WTC11 (cell line): ENCODE data around the gene C1QL1.

Experiments used
- CTCF ChIP-seq: fragments of 200-600 bp; IDR thresholded peaks from 2 replicates; pipeline ENCODE4 v1.8.0; 2022; ENCODE audit warnings: antibody characterized with exemption
- FOXK1 ChIP-seq: sonication (generic); formaldehyde crosslinking; IDR thresholded peaks from 2 replicates; pipeline ENCODE4 v1.8.0; 2022; ENCODE audit warnings: mild to moderate bottlenecking, moderate library complexity, missing genetic modification reagents
- JUN ChIP-seq: sonication (generic); formaldehyde crosslinking; IDR thresholded peaks from 2 replicates; pipeline ENCODE4 v1.8.0; 2023; ENCODE audit warnings: mild to moderate bottlenecking, missing genetic modification reagents
- ZBTB21 ChIP-seq: sonication (generic); formaldehyde crosslinking; IDR thresholded peaks from 2 replicates; pipeline ENCODE4 v1.8.1; 2023; ENCODE audit warnings: mild to moderate bottlenecking, missing genetic modification reagents, borderline replicate concordance
- TF ChIP-seq, protein P1 (sequence below): sonication (generic); formaldehyde crosslinking; IDR thresholded peaks from 2 replicates; pipeline ENCODE4 v1.8.1; 2023; ENCODE audit warnings: mild to moderate bottlenecking, missing genetic modification reagents
- TF ChIP-seq, protein P2 (sequence below): sonication (generic); formaldehyde crosslinking; IDR thresholded peaks from 2 replicates; pipeline ENCODE4 v1.8.0; 2022; ENCODE audit warnings: mild to moderate bottlenecking, missing genetic modification reagents

GRCh38 chr17:44921122-44921882 lies 46.8 kb downstream of the C1QL1 start:
- no peak for TF ChIP-seq CTCF
- TF ChIP-seq, protein P1, sequence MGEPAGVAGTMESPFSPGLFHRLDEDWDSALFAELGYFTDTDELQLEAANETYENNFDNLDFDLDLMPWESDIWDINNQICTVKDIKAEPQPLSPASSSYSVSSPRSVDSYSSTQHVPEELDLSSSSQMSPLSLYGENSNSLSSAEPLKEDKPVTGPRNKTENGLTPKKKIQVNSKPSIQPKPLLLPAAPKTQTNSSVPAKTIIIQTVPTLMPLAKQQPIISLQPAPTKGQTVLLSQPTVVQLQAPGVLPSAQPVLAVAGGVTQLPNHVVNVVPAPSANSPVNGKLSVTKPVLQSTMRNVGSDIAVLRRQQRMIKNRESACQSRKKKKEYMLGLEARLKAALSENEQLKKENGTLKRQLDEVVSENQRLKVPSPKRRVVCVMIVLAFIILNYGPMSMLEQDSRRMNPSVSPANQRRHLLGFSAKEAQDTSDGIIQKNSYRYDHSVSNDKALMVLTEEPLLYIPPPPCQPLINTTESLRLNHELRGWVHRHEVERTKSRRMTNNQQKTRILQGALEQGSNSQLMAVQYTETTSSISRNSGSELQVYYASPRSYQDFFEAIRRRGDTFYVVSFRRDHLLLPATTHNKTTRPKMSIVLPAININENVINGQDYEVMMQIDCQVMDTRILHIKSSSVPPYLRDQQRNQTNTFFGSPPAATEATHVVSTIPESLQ, result no peak
- TF ChIP-seq JUN (CRISPR knock-in tag), result no peak
- TF ChIP-seq FOXK1, result no peak
- TF ChIP-seq, protein P2, sequence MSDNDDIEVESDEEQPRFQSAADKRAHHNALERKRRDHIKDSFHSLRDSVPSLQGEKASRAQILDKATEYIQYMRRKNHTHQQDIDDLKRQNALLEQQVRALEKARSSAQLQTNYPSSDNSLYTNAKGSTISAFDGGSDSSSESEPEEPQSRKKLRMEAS (CRISPR knock-in tag), result no peak
- no peak for TF ChIP-seq ZBTB21
